ENCODE measurements around the gene ADCK1.

ADCK1 gene

GRCh38 chr14:77979171-77979570, 179.3 kb downstream of the ADCK1 start:
- H3K27ac ChIP-seq (ENCODE audit: extremely low read depth, low read depth, low read length): no peak overlapping the region
- H3K36me3 ChIP-seq (ENCODE audit: control insufficient read depth in 2 of 2, insufficient read depth in 1 of 2, low read length in 2 of 2): no peaks in the 10 kb centered on the region
- ChIA-PET POLR2A (no interaction called here), CTCF (interaction anchor here (0.6 kb wide), 1 partner anchor 10 kb away, joined by 4 read pairs; no protein-coding TSS in a partner anchor)
- no peaks in the 10 kb centered on the region for H3K4me1 ChIP-seq (ENCODE audit: control insufficient read depth, insufficient read depth, low read length)
- no peaks in the 10 kb centered on the region for H3K9me3 ChIP-seq (ENCODE audit: control insufficient read depth, insufficient read depth, low read depth, low read length)
- no peak overlapping the region for H3K4me3 ChIP-seq (ENCODE audit: low read depth, low read length)
- TF ChIP-seq ZNF302 (tag by site-specific recombination; IDR thresholded peaks at IDR 0.05; ENCODE audit: low read depth) (no peak), ZNF449 (tag by site-specific recombination; IDR thresholded peaks at IDR 0.05) (no peak), CTCF (tag by site-specific recombination; IDR thresholded peaks at IDR 0.05) (no peak), ZNF621 (tag by site-specific recombination; IDR thresholded peaks at IDR 0.05) (no peak), ZNF830 (tag by site-specific recombination; IDR thresholded peaks at IDR 0.05; ENCODE audit: low read depth) (no peak)

GRCh38 chr14:77979666-77980351, 179.9 kb downstream of the ADCK1 start:
- ChIA-PET POLR2A (no interaction called here), CTCF (interaction anchor here (0.6 kb wide), 1 partner anchor 9 kb away, joined by 4 read pairs; no protein-coding TSS in a partner anchor)

More at GRCh38 chr14:77979666-77980351, 179.9 kb downstream of the ADCK1 start:
- H3K36me3 ChIP-seq (ENCODE audit: control insufficient read depth in 2 of 2, insufficient read depth in 1 of 2, low read length in 2 of 2): no peaks in the 10 kb centered on the region
- no peak overlapping the region for H3K27ac ChIP-seq (ENCODE audit: extremely low read depth, low read depth, low read length)
- no peaks in the 10 kb centered on the region for H3K4me1 ChIP-seq (ENCODE audit: control insufficient read depth, insufficient read depth, low read length)
- TF ChIP-seq CTCF (tag by site-specific recombination; IDR thresholded peaks at IDR 0.05): peak; percentile 52
- peak; percentile 19 for TF ChIP-seq ZFHX2 (tag by site-specific recombination; conservative IDR thresholded peaks at IDR 0.05)
- TF ChIP-seq YY2 (tag by site-specific recombination; IDR thresholded peaks at IDR 0.05): no peak
- TF ChIP-seq ZNF449 (tag by site-specific recombination; IDR thresholded peaks at IDR 0.05): peak; percentile 59; the same call in 1 of the 2 replicates
- peak; percentile 45; the same call in 1 of the 2 replicates for TF ChIP-seq EGR2 (tag by site-specific recombination; IDR thresholded peaks at IDR 0.05; ENCODE audit: low read depth)
- TF ChIP-seq ZIC2 (tag by site-specific recombination; IDR thresholded peaks at IDR 0.05): peak; percentile 84
- no peak for TF ChIP-seq SALL2 (tag by site-specific recombination; IDR thresholded peaks at IDR 0.05; ENCODE audit: borderline replicate concordance)
- no peak overlapping the region for H3K4me3 ChIP-seq (ENCODE audit: low read depth, low read length)
- H3K9me3 ChIP-seq (ENCODE audit: control insufficient read depth, insufficient read depth, low read depth, low read length): no peaks in the 10 kb centered on the region

Data from HEK293 (cell line).